Measurements from ENCODE around the gene TMIGD2. TPM values are rescaled to one million over a fixed set of nuclear protein-coding genes. Genes with fewer than 3 reads are reported as not detected.

Gene TMIGD2
- polyA plus RNA-seq, 1 experiment = not detected

Other genes with a start within 250 kb of the TMIGD2 start
- gene ZBTB7A, start 235.5 kb downstream of the TMIGD2 start, polyA plus RNA-seq (2011; rRNA removed) = 4.2 and 7.5 TPM in 2 replicates
- 76.9 and 143 TPM in 2 replicates for gene MAP2K2, start 178.3 kb downstream of the TMIGD2 start, polyA plus RNA-seq (2011; rRNA removed)
- gene CREB3L3, start 148.8 kb downstream of the TMIGD2 start, polyA plus RNA-seq (2011; rRNA removed) = not detected in 2 replicates
- 14.6 and 22.3 TPM in 2 replicates for gene SIRT6, start 119.8 kb downstream of the TMIGD2 start, polyA plus RNA-seq (2011; rRNA removed)
- gene ANKRD24, start 119.7 kb downstream of the TMIGD2 start, polyA plus RNA-seq (2011; rRNA removed) = 0.22 and 0.25 TPM in 2 replicates
- 1.2 TPM in 2 replicates for gene EBI3, start 72.9 kb downstream of the TMIGD2 start, polyA plus RNA-seq (2011; rRNA removed)
- gene YJU2, start 55.3 kb downstream of the TMIGD2 start, polyA plus RNA-seq (2011; rRNA removed) = 12.4 and 14.5 TPM in 2 replicates
- not detected in 2 replicates for gene SHD, start 23.1 kb downstream of the TMIGD2 start, polyA plus RNA-seq (2011; rRNA removed)
- gene FSD1, start 2.2 kb upstream of the TMIGD2 start, polyA plus RNA-seq (2011; rRNA removed) = 3.9 and 11.9 TPM in 2 replicates
- gene STAP2, start 36.4 kb upstream of the TMIGD2 start, polyA plus RNA-seq (2011; rRNA removed) = 5.6 and 7.8 TPM in 2 replicates
- 4.9 and 5.3 TPM in 2 replicates for gene MPND, start 41.2 kb upstream of the TMIGD2 start, polyA plus RNA-seq (2011; rRNA removed)
- 52.2 and 89.4 TPM in 2 replicates for gene SH3GL1, start 98.2 kb upstream of the TMIGD2 start, polyA plus RNA-seq (2011; rRNA removed)
- 6.3 and 11.4 TPM in 2 replicates for gene CHAF1A, start 100.3 kb upstream of the TMIGD2 start, polyA plus RNA-seq (2011; rRNA removed)
- 85.5 and 127 TPM in 2 replicates for gene UBXN6, start 155.4 kb upstream of the TMIGD2 start, polyA plus RNA-seq (2011; rRNA removed)
- gene HDGFL2, start 169.9 kb upstream of the TMIGD2 start, polyA plus RNA-seq (2011; rRNA removed) = 23.8 and 26.0 TPM in 2 replicates
- 0.01 TPM in 2 replicates for gene PLIN4, start 216.1 kb upstream of the TMIGD2 start, polyA plus RNA-seq (2011; rRNA removed)
- not detected in 2 replicates for gene PLIN5, start 232.8 kb upstream of the TMIGD2 start, polyA plus RNA-seq (2011; rRNA removed)
- gene LRG1, start 237.6 kb upstream of the TMIGD2 start, polyA plus RNA-seq (2011; rRNA removed) = 0.02 TPM in 1 of 2 replicates, not detected in the other